T-cell (primary cell): ENCODE measurements around the gene SPTLC3. TPM values are rescaled to one million over a fixed set of nuclear protein-coding genes. Genes with fewer than 3 reads are reported as not detected.
A peak's percentile ranks its signal among the peaks of the same experiment; 100 is the strongest.

Experiments
- ATAC-seq, 4 experiments: fragments of 200-7000 bp in 3 of 4; fragments of 150-1000 bp in 1 of 4; cut with Tn5 transposase; replicated peaks in 1 of 4; 1 replicate in 3 of 4; 2 replicates in 1 of 4; pipeline ENCODE4 v1.10.0; 2021; ENCODE audit warnings: moderate library complexity in 3 of 4, mild to moderate bottlenecking in 2 of 4, moderate number of reproducible peaks in 1 of 4
- CTCF ChIA-PET, 2 donors: fragments of 300-600 bp; sonication (Branson Sonifier 250); formaldehyde crosslinking; loops; one replicate each; lab custom pipeline; 2022; ENCODE audit warnings: antibody characterized with exemption in 2 of 2; lab: Charles Lee
- POLR2A ChIA-PET, 2 donors: fragments of 300-600 bp; sonication (Branson Sonifier 250); formaldehyde crosslinking; loops; one replicate each; lab custom pipeline; 2022; ENCODE audit warnings: antibody characterized with exemption in 2 of 2; lab: Charles Lee
- DNase-seq, 35 experiments: peaks; one replicate each; pipeline versions ENCODE4 v3.0.0 to v3.0.0-alpha.2; 2013 to 2023
- H3K27ac ChIP-seq: one replicate; pipeline ENCODE4 v1.5.1; 2013; ENCODE audit warnings: low read length
- H3K27me3 ChIP-seq, 2 experiments: replicated peaks in 1 of 2; 1 replicate in 1 of 2; 2 replicates in 1 of 2; pipeline versions ENCODE4 v1.6.1 to v1.7.0; 2013; ENCODE audit warnings: low read length in 1 of 2, mixed read lengths in 1 of 2; ENCODE audit not compliant: control insufficient read depth in 2 of 2, insufficient read depth in 2 of 2; ENCODE audit errors: extremely low read depth in 1 of 2
- H3K36me3 ChIP-seq, 2 donors: 1 replicate in 1 of 2; 2 replicates in 1 of 2; pipeline versions ENCODE4 v1.6.1 to v1.7.0; 2013; ENCODE audit warnings: low read length in 1 of 2; ENCODE audit not compliant: control insufficient read depth in 2 of 2, insufficient read depth in 1 of 2; ENCODE audit errors: extremely low read depth in 1 of 2
- H3K4me1 ChIP-seq, 2 experiments: 1 replicate in 1 of 2; 2 replicates in 1 of 2; pipeline versions ENCODE4 v1.6.1 to v1.7.0; 2013; ENCODE audit warnings: low read length in 2 of 2, mixed read lengths in 1 of 2; ENCODE audit not compliant: insufficient read depth in 2 of 2, control insufficient read depth in 1 of 2; ENCODE audit errors: extremely low read depth in 1 of 2
- H3K4me3 ChIP-seq, 2 donors: 1 replicate in 1 of 2; 2 replicates in 1 of 2; pipeline versions ENCODE4 v1.5.1 to v1.7.0; 2013; ENCODE audit warnings: mild to moderate bottlenecking in 2 of 2, low read length in 1 of 2, moderate library complexity in 1 of 2; ENCODE audit not compliant: control insufficient read depth in 1 of 2; ENCODE audit errors: extremely low read depth in 1 of 2
- H3K9me3 ChIP-seq: 2 replicates; pipeline ENCODE4 v1.7.0; 2013
- H3K27ac Mint-ChIP-seq, 2 donors: one replicate each; pipeline ENCODE4 v1.8.0; 2020 to 2021; ENCODE audit warnings: mild to moderate bottlenecking in 2 of 2, mixed read lengths in 2 of 2
- H3K27me3 Mint-ChIP-seq, 2 donors: one replicate each; pipeline ENCODE4 v1.8.0; 2021 to 2022; ENCODE audit warnings: mixed read lengths in 2 of 2
- H3K36me3 Mint-ChIP-seq: one replicate; pipeline ENCODE4 v1.8.0; 2021; ENCODE audit warnings: mixed read lengths
- H3K4me1 Mint-ChIP-seq, 3 donors: one replicate each; pipeline ENCODE4 v1.8.0; 2020 to 2022; ENCODE audit warnings: mixed read lengths in 3 of 3, mild to moderate bottlenecking in 1 of 3
- H3K4me3 Mint-ChIP-seq, 3 donors: one replicate each; pipeline ENCODE4 v1.8.0; 2020 to 2022; ENCODE audit warnings: mild to moderate bottlenecking in 3 of 3, mixed read lengths in 3 of 3, moderate library complexity in 3 of 3
- H3K9me3 Mint-ChIP-seq, 3 donors: one replicate each; pipeline ENCODE4 v1.8.0; 2020 to 2022; ENCODE audit warnings: mixed read lengths in 3 of 3
- WGBS: methylation state at CpG from one replicate; pipeline ENCODE4 v1.1.5; 2013; ENCODE audit warnings: missing lambda C conversion rate; ENCODE audit not compliant: insufficient coverage; 5-methylcytosine and 5-hydroxymethylcytosine counted together
- total RNA-seq, 35 experiments: library from RNA in 6 of 35; stranded (reverse) in 6 of 35; fragments of 120-200 nt in 1 of 35; gene quantifications; one replicate each; pipeline versions ENCODE4 v1.2.1 to v1.2.4 and lab custom pipeline; 2013 to 2026

Gene SPTLC3
- total RNA-seq, 5 donors from 2014 or later (not counting 1 experiment from before 2014, with no cell fraction given): 0.20 to 1.2 (median 0.56) TPM

- Histone ChIP-seq H3K4me3 (no peak overlapping the region), H3K4me1 (no peaks in the 10 kb centered on the region), H3K27ac (no peak overlapping the region), H3K36me3 (no peaks in the 10 kb centered on the region), H3K9me3 (no peaks in the 10 kb centered on the region), H3K27me3 (no peaks in the 10 kb centered on the region)
- ATAC-seq: no peak
- WGBS: 85% methylated on average over 5 of the region's 9 CpGs
- Mint-ChIP-seq H3K4me1 (no peaks in the 10 kb centered on the region), H3K27ac (no peak overlapping the region), H3K9me3 (no peaks in the 10 kb centered on the region), H3K4me3 (no peak overlapping the region), H3K27me3 (no peaks in the 10 kb centered on the region), H3K36me3 (no peaks in the 10 kb centered on the region)
- DNase-seq: no peak
- ChIA-PET POLR2A (no interaction called here), CTCF (interaction anchor here (0.9 to 1.7 kb wide), 4 partner anchors 16 to 180 kb away, joined by 3 to 4 read pairs (median 3); no protein-coding TSS in a partner anchor)
These were observed 96.3 kb downstream of the SPTLC3 start for GRCh38 chr20:13105039-13105438.

- no peak for ATAC-seq
- Mint-ChIP-seq H3K4me1 (no peaks in the 10 kb centered on the region), H3K9me3 (no peaks in the 10 kb centered on the region), H3K27ac (no peak overlapping the region), H3K27me3 (no peaks in the 10 kb centered on the region), H3K36me3 (no peaks in the 10 kb centered on the region), H3K4me3 (no peak overlapping the region)
- H3K4me3 ChIP-seq: no peak overlapping the region
- no peaks in the 10 kb centered on the region for H3K9me3 ChIP-seq
- peak in 1 of 35 experiments; percentile 34 for DNase-seq
- no peaks in the 10 kb centered on the region for H3K27me3 ChIP-seq
- POLR2A ChIA-PET: no interaction called here
- no peaks in the 10 kb centered on the region for H3K36me3 ChIP-seq
- H3K4me1 ChIP-seq: no peaks in the 10 kb centered on the region
- H3K27ac ChIP-seq: no peak overlapping the region
- CTCF ChIA-PET: interaction anchor here in 1 of 2 donors (0.9 kb wide), 1 partner anchor 134 kb away, joined by 3 read pairs; no protein-coding TSS in a partner anchor
- WGBS: 72% methylated on average over 8 of the region's 14 CpGs
These were observed 97.2 kb downstream of the SPTLC3 start for GRCh38 chr20:13105864-13106457.

- Mint-ChIP-seq H3K27me3 (no peaks in the 10 kb centered on the region), H3K9me3 (no peaks in the 10 kb centered on the region), H3K36me3 (no peaks in the 10 kb centered on the region), H3K4me3 (no peak overlapping the region), H3K4me1 (no peaks in the 10 kb centered on the region), H3K27ac (no peak overlapping the region)
- H3K4me1 ChIP-seq: no peaks in the 10 kb centered on the region
- H3K4me3 ChIP-seq: no peak overlapping the region
- no peaks in the 10 kb centered on the region for H3K9me3 ChIP-seq
- ATAC-seq (no peak), DNase-seq (no peak)
- H3K36me3 ChIP-seq: no peaks in the 10 kb centered on the region
- WGBS: no CpG with 5 or more reads among the region's 4 CpGs
- H3K27ac ChIP-seq: no peak overlapping the region
- H3K27me3 ChIP-seq: no peaks in the 10 kb centered on the region
- POLR2A ChIA-PET: no interaction called here
- CTCF ChIA-PET: interaction anchor here (1.2 to 1.5 kb wide), 2 partner anchors 9 to 10 kb away, joined by 3 to 12 read pairs; no protein-coding TSS in a partner anchor
These were observed 100.9 kb downstream of the SPTLC3 start for GRCh38 chr20:13109658-13110057.

GRCh38 chr20:13110796-13111195, 102.0 kb downstream of the SPTLC3 start:
- ChIA-PET POLR2A (no interaction called here), CTCF (interaction anchor here in 1 of 2 donors (0.5 to 1.5 kb wide), 3 partner anchors 8 to 123 kb away, joined by 3 to 12 read pairs (median 4); no protein-coding TSS in a partner anchor)
- no peak for DNase-seq
- Histone ChIP-seq H3K9me3 (no peaks in the 10 kb centered on the region), H3K27ac (no peak overlapping the region), H3K4me1 (no peaks in the 10 kb centered on the region), H3K27me3 (no peaks in the 10 kb centered on the region), H3K36me3 (no peaks in the 10 kb centered on the region), H3K4me3 (no peak overlapping the region)
- ATAC-seq: no peak
- no peaks in the 10 kb centered on the region for H3K9me3 Mint-ChIP-seq
- no peaks in the 10 kb centered on the region for H3K27me3 Mint-ChIP-seq
- no CpG with 5 or more reads among the region's 2 CpGs for WGBS
- H3K4me3 Mint-ChIP-seq: no peak overlapping the region
- H3K36me3 Mint-ChIP-seq: no peaks in the 10 kb centered on the region
- H3K4me1 Mint-ChIP-seq: no peaks in the 10 kb centered on the region
- no peak overlapping the region for H3K27ac Mint-ChIP-seq

- DNase-seq (no peak), ATAC-seq (no peak)
- 81% methylated on average over 3 of the region's 5 CpGs for WGBS
- Mint-ChIP-seq H3K9me3 (no peaks in the 10 kb centered on the region), H3K4me3 (no peak overlapping the region), H3K27ac (no peak overlapping the region), H3K36me3 (no peaks in the 10 kb centered on the region), H3K27me3 (no peaks in the 10 kb centered on the region), H3K4me1 (no peaks in the 10 kb centered on the region)
- H3K36me3 ChIP-seq: no peaks in the 10 kb centered on the region
- no peak overlapping the region for H3K27ac ChIP-seq
- ChIA-PET POLR2A (no interaction called here), CTCF (interaction anchor here in 1 of 2 donors (0.5 kb wide), 1 partner anchor 123 kb away, joined by 4 read pairs; no protein-coding TSS in a partner anchor)
- no peaks in the 10 kb centered on the region for H3K27me3 ChIP-seq
- H3K4me3 ChIP-seq: no peak overlapping the region
- no peaks in the 10 kb centered on the region for H3K9me3 ChIP-seq
- H3K4me1 ChIP-seq: no peaks in the 10 kb centered on the region
These were observed 102.6 kb downstream of the SPTLC3 start for GRCh38 chr20:13111249-13111911.

GRCh38 chr20:13113731-13114130, 105.0 kb downstream of the SPTLC3 start:
- 80% methylated on average over 1 of the region's 3 CpGs for WGBS
- DNase-seq: no peak
- Mint-ChIP-seq H3K27ac (no peak overlapping the region), H3K4me3 (no peak overlapping the region), H3K36me3 (no peaks in the 10 kb centered on the region), H3K9me3 (no peaks in the 10 kb centered on the region), H3K27me3 (no peaks in the 10 kb centered on the region), H3K4me1 (no peaks in the 10 kb centered on the region)
- ATAC-seq: no peak
- H3K4me1 ChIP-seq: no peaks in the 10 kb centered on the region
- no peaks in the 10 kb centered on the region for H3K36me3 ChIP-seq
- no peak overlapping the region for H3K4me3 ChIP-seq
- H3K27ac ChIP-seq: no peak overlapping the region
- POLR2A ChIA-PET: no interaction called here
- no peaks in the 10 kb centered on the region for H3K27me3 ChIP-seq
- H3K9me3 ChIP-seq: no peaks in the 10 kb centered on the region
- CTCF ChIA-PET: interaction anchor here (1.1 to 1.3 kb wide), 3 partner anchors 147 to 149 kb away, joined by 3 to 6 read pairs (median 4); no protein-coding TSS in a partner anchor
